ENCODE results near the gene PLXNB1. TPM values are rescaled to one million over a fixed set of nuclear protein-coding genes. Genes with fewer than 3 reads are reported as not detected.

Gene PLXNB1
- total RNA-seq, 1 donor from 2014 or later = 115 TPM

DNA sequence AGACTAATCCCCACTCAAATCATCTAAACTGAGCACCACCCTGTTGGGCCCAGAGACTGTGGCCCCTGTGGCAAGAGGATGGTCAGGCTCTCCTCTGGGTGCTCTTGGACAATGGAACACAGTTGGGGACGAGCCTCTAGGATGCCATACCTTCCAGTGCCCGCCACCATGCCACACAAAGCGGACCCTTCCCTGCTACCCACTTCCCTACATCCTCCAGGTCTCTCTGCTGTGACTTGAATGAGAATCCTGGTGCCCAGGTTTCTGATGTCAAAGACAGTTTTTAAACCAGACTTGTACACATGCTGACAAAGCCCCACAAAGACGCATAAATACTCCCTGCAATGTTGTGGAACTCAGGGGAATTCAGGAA, 5.3 kb upstream of the PLXNB1 start:
- DNase-seq (ENCODE audit: low read depth) = no peak
- TF ChIP-seq, protein P1, sequence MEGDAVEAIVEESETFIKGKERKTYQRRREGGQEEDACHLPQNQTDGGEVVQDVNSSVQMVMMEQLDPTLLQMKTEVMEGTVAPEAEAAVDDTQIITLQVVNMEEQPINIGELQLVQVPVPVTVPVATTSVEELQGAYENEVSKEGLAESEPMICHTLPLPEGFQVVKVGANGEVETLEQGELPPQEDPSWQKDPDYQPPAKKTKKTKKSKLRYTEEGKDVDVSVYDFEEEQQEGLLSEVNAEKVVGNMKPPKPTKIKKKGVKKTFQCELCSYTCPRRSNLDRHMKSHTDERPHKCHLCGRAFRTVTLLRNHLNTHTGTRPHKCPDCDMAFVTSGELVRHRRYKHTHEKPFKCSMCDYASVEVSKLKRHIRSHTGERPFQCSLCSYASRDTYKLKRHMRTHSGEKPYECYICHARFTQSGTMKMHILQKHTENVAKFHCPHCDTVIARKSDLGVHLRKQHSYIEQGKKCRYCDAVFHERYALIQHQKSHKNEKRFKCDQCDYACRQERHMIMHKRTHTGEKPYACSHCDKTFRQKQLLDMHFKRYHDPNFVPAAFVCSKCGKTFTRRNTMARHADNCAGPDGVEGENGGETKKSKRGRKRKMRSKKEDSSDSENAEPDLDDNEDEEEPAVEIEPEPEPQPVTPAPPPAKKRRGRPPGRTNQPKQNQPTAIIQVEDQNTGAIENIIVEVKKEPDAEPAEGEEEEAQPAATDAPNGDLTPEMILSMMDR (IDR thresholded peaks at IDR 0.05; ENCODE audit: insufficient read depth, low read length, poor library complexity, severe bottlenecking) = no peak
- Histone ChIP-seq H3K4me3 (ENCODE audit: low read depth, low read length) (no peak overlapping the region), H3K36me3 (ENCODE audit: control insufficient read depth, insufficient read depth, low read length) (no peaks in the 10 kb centered on the region), H3K27me3 (ENCODE audit: control insufficient read depth, insufficient read depth, low read length) (no peaks in the 10 kb centered on the region)

DNA sequence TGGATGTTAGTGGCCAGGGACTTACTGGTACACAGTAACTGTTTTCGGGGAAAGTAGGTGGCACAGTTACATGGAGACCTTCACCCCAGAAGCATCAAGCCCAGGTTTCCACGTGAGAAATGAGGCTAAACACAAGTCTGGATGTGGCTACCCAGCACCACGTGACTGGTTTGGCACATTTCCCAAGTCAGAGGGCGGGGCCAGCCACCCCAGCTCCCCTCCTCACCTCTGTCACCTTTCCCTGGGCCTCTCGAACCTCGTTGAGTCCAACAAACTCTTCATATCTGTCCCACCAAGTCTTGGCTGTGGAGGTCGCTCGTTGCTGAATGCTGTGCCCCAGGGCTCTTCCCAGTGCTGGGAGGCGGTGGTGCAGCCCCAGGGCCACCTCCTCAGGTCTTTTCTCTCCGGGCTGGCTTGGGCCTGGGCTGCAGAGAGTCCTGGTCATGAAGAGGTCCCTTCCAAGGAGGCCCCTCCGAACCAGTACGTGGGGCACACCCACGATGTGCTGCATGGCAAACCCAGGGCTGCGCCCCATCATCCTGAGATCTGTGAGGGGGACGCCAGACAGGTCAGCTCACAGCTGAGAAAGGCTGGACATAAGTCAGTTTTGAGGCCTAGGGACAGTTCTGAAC, 4.8 kb upstream of the PLXNB1 start:
- H3K4me3 ChIP-seq (ENCODE audit: low read depth, low read length) = no peak overlapping the region
- DNase-seq (ENCODE audit: low read depth) = no peak
- no peaks in the 10 kb centered on the region for H3K36me3 ChIP-seq (ENCODE audit: control insufficient read depth, insufficient read depth, low read length)
- no peaks in the 10 kb centered on the region for H3K27me3 ChIP-seq (ENCODE audit: control insufficient read depth, insufficient read depth, low read length)
- TF ChIP-seq, protein P1 (IDR thresholded peaks at IDR 0.05; ENCODE audit: insufficient read depth, low read length, poor library complexity, severe bottlenecking) = no peak

DNA sequence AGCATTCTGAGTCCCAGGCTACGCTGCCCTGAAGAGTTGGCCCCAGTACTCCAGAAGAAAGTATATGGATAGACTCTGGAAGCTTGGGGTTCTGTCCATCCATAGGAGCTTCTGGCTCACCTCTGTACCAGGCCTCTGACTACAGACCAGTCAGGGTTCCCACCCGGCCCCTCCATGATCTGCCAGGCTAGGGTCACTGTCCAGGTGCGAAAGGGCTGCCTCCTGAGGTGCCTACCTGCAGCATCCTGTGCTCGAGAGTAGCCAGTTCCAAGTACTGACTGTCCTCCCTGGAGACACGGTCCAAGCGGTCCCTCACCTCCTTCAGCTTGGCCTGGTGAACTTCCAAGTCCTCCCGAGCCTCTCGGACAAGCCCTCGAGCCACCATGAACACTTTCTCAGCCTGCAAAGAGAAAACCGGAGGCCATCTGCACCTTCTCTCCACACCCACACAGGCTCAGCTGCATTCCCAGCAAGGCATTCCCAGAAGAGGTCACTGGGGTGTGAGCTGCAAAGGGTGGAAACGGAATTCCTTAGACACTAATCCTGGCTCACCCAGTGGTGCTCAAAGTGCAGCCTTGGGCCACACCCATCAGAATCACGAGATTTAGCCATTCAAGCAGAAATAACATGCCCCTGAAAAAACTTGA, 3.7 kb upstream of the PLXNB1 start:
- H3K27me3 ChIP-seq (ENCODE audit: control insufficient read depth, insufficient read depth, low read length) = no peaks in the 10 kb centered on the region
- TF ChIP-seq, protein P1 (IDR thresholded peaks at IDR 0.05; ENCODE audit: insufficient read depth, low read length, poor library complexity, severe bottlenecking) = no peak
- no peak for DNase-seq (ENCODE audit: low read depth)
- H3K4me3 ChIP-seq (ENCODE audit: low read depth, low read length) = no peak overlapping the region
- no peaks in the 10 kb centered on the region for H3K36me3 ChIP-seq (ENCODE audit: control insufficient read depth, insufficient read depth, low read length)

DNA sequence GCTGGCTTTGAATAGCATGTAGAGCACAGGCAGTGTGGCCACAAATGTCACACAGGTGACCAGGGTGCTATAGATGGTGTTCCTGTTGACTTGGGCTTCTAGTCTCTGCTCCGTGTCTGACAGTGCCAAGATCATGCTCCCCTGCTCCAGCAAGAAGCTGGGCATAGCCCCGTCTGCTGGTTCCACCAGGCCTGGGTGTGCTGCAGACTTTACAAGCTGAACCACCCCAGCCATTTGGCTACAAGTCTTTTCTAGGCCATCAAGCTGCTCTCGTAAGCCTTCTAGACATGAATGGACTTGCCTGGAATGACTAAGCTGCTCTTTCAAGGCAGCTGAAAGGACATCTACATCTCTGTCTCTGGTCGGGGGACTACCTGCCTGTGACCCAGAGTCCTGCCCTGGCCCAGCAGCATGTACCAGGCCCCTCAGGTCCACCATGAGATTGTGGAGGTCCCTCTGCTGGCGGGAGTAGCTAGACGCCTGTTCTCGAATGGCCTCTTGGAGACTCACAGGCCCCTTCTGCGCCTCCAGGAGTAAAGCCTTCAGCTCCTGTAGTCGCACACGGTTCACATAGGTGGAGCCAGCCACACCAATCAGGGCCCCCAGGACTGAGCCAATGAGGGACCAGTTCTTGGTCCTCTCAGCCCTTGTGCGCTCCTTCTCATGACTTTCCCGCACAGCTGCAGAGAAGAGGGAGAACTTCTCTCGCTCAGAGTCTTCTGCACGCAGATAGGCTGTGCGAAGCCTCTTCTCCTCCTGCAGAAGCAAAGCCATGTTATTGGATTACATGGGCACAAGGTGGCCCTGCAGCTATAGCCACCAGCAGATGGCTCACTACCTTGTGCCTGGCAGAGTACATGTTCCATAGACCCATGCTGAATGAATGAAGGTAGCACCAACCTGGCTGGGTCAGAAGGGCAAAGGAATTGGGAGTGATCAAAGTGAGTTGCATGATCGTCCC, 2.8 kb upstream of the PLXNB1 start:
- TF ChIP-seq, protein P1 (IDR thresholded peaks at IDR 0.05; ENCODE audit: insufficient read depth, low read length, poor library complexity, severe bottlenecking) = no peak
- no peaks in the 10 kb centered on the region for H3K27me3 ChIP-seq (ENCODE audit: control insufficient read depth, insufficient read depth, low read length)
- no peak for DNase-seq (ENCODE audit: low read depth)
- no peaks in the 10 kb centered on the region for H3K36me3 ChIP-seq (ENCODE audit: control insufficient read depth, insufficient read depth, low read length)
- no peak overlapping the region for H3K4me3 ChIP-seq (ENCODE audit: low read depth, low read length)

DNA sequence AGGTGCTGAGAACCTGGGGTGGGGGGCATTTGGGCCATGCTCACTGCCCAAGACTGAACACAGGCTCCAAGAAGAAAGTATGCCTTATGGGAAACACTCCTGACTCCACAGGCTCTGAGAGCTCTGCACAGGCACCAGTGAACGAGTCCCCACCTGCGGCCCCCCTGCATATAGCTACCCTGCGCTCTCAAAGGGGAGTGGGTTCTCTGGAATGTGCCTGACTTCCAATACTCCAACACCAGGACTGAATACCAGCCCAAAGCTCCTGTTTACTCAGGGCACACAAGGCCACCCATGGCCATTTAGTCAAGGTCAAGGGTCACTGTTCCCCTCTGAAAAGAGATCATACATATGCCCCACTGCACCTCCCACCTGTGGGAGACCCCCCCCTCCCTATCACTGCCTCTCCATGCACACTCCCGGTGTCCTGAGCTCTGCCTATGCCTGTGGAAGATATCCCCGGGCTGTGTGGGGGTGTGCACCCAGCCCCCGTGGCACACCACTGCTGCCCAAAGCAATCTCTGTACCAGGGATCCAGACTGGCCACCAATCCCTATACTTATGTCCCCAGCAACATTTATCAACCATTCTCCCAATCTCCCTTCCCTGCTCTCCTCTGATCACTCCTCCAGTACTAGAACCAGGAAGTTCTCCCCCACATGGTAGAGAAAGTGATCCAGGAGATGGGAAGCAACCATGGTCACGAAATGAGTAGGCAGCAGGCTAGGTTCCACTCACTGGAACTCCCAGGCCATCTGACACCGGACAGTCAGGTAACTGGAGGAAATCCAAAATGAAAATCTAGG, 1.5 kb upstream of the PLXNB1 start:
- TF ChIP-seq, protein P1 (IDR thresholded peaks at IDR 0.05; ENCODE audit: insufficient read depth, low read length, poor library complexity, severe bottlenecking) = no peak
- DNase-seq (ENCODE audit: low read depth) = no peak
- Histone ChIP-seq H3K36me3 (ENCODE audit: control insufficient read depth, insufficient read depth, low read length) (no peaks in the 10 kb centered on the region), H3K4me3 (ENCODE audit: low read depth, low read length) (no peak overlapping the region), H3K27me3 (ENCODE audit: control insufficient read depth, insufficient read depth, low read length) (no peaks in the 10 kb centered on the region)

All from kidney epithelial cell (primary cell).